HG03280 (cell line): ENCODE results near the gene GALNS.
"Not testable (repeated sequence)": the region's sequence is repeated elsewhere in the genome, so short reads cannot be mapped to it uniquely, and the experiment has no call there.

Source experiments
- ATAC-seq: cut with Tn5 transposase; IDR thresholded peaks from one replicate; pipeline ENCODE4 v1.9.1; 2021; ENCODE audit warnings: mild to moderate bottlenecking, moderate library complexity; ENCODE audit not compliant: unreplicated experiment

GALNS gene

DNA sequence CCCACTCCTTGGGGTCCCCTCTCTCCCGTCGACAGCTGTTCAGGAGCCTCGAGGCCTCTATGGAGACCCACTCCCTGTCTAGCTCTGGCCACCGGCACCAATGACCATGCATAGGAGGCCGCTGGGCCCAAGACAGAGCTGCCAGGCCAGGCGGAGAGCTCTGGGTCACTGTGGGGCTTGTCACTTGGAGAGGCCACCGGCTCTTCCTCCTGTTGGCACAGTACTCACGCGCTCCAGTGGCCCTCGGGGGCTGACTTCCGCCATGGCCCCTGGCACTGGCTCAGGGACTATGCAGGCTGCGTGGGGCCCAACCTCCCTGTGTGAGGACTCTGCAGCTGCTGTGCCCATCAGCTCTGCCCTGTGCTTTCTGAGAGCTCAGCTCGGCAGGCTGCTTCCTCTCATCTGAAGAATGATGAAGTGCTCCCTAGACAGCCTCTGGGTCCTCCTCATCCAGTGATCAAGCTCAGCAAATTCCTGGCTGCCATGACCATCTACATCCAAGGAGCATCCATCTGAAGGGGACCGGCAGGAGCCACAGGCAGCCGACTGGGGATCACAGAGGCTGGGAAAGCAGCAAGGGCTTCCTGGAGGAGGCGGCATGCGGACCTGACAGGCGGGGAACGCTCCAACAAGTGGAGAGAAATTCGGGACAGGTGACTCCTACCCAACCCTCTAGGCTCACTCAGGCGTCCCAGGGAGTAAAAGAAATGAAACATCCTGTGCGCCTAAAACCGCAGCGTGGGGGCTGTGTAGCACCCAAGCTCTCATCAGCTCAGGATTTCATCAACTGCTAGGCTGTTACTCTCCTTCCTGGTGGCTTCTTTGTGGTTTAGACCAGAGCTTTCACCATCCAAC, 16.8 kb downstream of the GALNS start:
- ATAC-seq, result no peak

DNA sequence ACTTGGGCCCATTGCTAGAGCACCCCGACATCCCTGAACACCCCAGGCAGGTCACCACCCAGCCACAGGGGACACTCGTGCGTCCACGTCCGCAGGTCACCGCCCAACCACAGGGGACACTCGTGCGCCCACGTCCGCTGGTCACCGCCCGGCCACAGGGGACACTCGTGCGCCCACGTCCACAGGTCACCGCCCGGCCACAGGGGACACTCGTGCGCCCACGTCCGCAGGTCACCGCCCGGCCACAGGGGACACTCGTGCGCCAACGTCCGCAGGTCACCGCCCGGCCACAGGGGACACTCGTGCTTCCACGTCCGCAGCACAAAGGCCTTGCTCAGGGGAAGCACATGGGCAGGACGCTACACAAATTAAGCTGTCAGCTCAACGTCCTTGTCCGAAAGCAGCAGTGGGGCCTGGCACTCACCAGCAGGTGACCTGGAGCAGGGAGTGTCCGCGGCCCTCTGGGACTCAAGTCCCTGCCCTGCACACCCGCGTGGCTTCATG, 17.7 kb downstream of the GALNS start:
- ATAC-seq, result no peak

DNA sequence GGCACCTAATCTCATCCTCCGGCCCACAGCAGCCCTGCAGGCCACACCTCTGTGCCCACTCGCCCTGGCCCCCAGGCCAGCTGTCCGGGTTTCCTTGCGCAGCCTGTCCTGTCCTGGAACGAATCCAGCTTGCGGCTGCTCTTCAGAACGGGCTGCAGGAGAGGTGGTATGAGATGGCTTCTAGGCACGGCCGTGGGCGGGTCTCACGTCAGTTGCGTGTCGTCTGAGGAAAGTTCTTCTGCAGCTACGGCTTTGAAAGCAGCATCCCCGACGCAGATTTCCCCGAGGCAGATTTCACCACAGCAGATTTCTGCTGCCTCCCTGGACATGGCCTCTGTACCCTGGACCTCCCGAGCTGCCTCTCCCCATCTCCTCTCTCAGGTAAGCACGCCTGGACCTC, 18.2 kb downstream of the GALNS start:
- ATAC-seq, result no peak

- no peak for ATAC-seq
These were observed 18.9 kb downstream of the GALNS start for GRCh38 chr16:88837806-88838205.

- ATAC-seq, result no peak
These were observed 20.0 kb downstream of the GALNS start for GRCh38 chr16:88836791-88837190.

DNA sequence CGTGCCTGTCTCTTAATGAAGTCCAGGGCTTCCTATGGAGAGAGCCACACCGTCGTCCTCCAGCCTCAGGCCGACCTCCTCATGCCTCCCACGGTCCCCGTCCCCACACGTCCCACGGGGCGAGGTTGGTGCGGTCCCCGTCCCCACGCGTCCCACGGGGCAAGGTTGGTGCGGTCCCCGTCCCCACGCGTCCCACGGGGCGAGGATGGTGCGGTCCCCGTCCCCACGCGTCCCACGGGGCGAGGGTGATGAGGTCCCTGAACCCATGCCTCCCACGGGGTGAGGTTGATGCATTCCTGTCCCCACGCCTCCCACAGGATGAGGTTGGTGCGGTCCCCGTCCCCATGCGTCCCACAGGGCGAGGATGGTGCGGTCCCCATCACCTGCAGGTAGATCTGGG, 20.9 kb downstream of the GALNS start:
- ATAC-seq, result no peak

GRCh38 chr16:88835383-88835782, 21.4 kb downstream of the GALNS start:
- ATAC-seq, result no peak

GRCh38 chr16:88834670-88835069, 22.1 kb downstream of the GALNS start:
- no peak for ATAC-seq

DNA sequence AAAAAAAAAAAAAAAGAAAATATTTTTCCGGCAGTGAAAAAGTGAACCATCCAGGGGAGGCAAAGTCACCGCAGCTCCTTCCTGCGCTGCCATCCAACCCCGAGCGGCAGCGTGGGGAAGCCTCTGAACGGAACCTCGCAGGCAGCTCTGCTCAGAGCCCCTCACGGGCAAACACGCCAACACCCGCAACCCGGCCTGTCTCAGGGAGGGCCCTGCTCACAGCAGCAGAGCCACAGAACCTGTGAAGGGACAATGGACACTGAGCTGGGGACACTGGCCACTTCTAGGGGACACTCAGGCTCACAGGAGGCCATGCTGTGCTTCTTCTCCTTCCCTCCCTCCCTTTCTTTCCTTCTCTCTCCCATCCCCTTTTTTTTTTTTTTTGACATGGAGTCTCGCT, 23.7 kb downstream of the GALNS start:
- ATAC-seq, result no peak

GRCh38 chr16:88831838-88832237, 24.9 kb downstream of the GALNS start:
- ATAC-seq, result no peak

DNA sequence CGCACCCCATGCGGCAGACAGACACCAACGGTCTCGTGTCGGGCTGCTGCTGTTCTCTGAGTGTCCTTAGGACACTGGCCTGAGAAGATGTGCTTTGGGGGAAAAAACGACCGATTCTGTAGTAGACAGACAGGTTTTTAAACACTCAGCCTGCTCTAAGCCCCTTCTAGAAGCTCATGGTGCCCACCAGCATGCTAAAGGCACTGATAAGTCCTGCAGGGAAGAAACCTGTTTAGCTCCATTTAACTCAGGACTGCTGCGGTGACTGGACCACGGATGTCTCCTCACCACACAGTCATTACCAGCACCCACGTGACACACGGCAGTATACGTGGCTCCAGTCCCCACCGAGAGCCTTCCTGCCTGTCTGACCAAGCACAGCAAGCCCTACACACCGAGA, 26.0 kb downstream of the GALNS start:
- no peak for ATAC-seq

- no peak for ATAC-seq
These were observed 26.5 kb downstream of the GALNS start for GRCh38 chr16:88830258-88830657.

DNA sequence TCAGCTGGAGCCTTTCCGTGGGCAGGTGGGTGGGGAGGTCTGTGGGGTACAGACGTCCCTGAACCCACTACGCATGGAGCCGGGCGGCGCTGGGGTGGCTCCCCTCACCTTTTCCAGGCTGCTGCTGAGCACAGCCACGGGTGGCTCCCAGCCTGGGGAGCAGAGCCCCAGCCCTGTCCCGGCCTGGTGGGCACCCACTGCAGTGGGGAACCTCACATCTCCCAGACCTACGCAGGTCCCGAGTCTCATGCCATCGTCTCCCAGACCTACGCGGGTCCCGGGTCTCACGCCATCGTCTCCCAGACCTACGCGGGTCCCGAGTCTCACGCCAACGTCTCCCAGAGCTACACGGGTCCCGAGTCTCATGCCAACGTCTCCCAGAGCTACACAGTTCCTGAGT, 28.0 kb downstream of the GALNS start:
- ATAC-seq, result no peak

GRCh38 chr16:88827727-88828126, 29.0 kb downstream of the GALNS start:
- no peak for ATAC-seq

GRCh38 chr16:88826070-88826840, 30.5 kb downstream of the GALNS start:
- no peak for ATAC-seq

- no peak for ATAC-seq
These were observed 31.6 kb downstream of the GALNS start for GRCh38 chr16:88825146-88825545.

DNA sequence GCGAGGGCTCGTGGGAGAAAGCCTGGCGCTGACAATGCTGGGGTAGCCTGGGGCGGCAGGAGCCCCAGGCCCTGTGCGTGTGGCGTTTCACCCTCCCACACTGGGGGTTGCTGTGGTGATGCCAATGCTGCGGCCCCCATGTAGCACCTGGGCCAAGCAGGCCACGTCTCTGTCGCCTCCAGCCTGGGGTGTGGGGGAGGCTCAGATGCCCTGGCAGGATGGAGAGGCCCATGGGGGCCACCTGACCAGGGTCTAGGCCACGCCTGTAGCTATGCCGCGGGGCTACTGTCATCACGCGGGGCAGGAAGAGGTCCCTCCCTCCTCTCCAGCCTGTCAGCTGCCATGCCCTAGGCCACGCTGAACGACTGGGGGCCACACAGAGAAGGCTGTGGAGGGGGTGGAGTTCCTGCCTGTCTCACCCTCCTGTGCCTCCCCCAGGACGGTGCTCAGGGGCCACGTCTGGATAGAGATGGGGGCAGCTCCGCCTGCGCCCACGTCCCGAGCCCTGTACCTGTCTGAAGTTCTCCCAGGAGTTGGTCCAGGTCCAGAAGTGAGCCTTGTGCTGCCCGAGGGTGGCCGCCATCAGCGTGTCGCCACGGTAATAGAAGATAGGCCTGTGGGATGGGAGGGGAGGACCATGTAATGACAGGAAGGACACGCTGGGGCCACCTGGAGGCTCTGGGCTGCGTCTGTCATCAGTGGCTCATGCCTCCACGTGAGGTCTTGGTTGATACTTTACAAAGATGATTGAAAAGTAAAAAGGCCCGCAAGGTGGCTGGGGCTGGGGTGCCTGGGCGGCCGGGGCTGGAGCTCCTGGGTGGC, 32.3 kb downstream of the GALNS start:
- no peak for ATAC-seq

DNA sequence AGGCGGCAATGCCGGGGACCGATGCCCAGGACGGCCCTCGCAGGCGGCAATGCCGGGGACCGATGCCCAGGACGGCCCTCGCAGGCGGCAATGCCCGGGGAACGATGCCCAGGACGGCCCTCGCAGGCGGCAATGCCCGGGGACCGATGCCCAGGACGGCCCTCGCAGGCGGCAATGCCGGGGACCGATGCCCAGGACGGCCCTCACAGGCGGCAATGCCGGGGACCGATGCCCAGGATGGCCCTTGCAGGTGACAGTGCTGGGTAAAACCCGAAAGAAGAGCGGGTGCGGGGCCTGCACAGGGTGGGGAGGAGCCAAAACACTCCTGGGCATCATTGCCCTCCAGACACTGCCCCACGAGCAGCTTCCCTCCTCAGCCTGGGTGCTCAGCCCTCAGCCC, 33.1 kb downstream of the GALNS start:
- ATAC-seq, result not testable (repeated sequence)

DNA sequence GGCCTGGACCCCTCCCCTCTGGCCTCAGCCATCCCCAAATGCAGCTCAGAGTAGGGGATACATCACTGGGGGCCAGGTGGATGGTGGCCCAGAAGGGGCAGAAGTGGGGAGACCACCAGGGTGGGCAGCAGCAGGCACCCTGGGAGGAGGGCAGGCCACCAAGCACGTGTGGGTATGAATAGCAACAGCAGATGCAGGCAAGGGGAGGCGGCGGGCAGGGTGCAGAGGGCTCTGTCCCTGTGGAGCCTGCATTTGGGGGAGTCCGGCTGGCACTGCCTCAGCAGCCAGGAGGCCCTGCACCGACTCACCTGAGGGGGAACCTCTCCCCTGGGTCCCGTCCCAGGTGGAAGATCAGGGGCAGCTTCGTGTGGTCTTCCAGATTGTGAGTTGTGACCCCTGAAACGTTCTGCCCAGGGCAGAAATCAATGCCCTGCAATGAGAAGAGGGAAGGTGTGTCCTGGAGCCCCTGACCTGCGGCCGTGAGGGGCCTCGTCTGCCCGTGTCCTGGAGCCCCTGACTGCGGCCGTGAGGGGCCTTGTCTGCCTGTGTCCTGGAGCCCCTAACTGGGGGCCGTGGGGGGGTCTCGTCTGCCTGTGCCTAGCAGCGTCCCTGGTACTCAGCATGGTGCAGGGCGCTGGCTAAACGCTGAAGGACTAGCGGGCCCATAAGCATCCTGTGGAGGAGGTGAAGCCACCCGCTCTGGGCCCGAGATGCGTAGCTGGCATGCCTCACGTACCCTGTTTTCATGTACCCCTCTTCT, 34.3 kb downstream of the GALNS start:
- no peak for ATAC-seq

- no peak for ATAC-seq
These were observed 35.4 kb downstream of the GALNS start for GRCh38 chr16:88821168-88821850.
